ENCODE measurements around the gene HAUS3. TPM values are rescaled to one million over a fixed set of nuclear protein-coding genes. Genes with fewer than 3 reads are reported as not detected.

The HAUS3 gene
- total and polyA plus RNA-seq, 4 donors = 5.6 to 21.0 (median 12.1) TPM

DNA sequence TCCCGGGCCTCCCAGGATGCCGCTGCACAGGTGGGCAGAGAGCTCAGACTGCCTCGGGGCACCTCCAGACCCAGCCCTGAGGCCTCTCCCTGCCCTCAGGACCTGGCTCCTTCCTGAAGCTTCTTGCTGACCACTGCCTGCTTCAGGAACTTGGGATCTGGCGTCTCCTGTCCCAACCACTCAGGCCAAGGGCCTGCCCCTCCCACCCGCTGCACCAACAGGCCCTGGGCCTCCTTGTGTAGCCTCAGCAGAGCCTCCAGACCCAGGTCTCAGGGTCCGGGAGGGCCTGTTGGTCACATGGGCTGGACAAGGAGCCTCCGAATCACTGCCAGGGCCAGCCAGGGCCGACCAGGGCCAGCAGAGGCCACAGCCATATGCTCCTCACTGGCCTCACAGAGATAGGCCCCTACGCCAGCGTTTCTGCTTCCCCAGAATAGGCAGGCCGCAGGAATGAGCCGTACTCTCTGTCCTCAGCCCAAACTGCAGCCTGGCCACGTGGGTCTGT lies 17.2 kb upstream of the HAUS3 start:
- Histone ChIP-seq H3K27me3 (ENCODE audit: control insufficient read depth in 3 of 3, insufficient read depth in 3 of 3, low read length in 2 of 3) (no peaks in the 10 kb centered on the region), H3K27ac (ENCODE audit: low read depth in 1 of 2, low read length in 1 of 2) (peak overlapping the region in 1 of 2 donors; percentile 91), H3K9me3 (ENCODE audit: control insufficient read depth in 4 of 4, insufficient read depth in 3 of 4, low read length in 3 of 4) (no peaks in the 10 kb centered on the region), H3K4me1 (ENCODE audit: control insufficient read depth in 5 of 5, insufficient read depth in 5 of 5, low read length in 5 of 5) (peaks cover 8 to 51% (median 24%) of the 10 kb centered on the region in 5 donors), H3K4me3 (no peak overlapping the region), H3K9ac (ENCODE audit: insufficient read depth in 1 of 2, low read length in 2 of 2) (no peak overlapping the region), H3K36me3 (ENCODE audit: control insufficient read depth in 4 of 4, insufficient read depth in 4 of 4, low read length in 4 of 4) (peaks cover 0 to 37% (median 16%) of the 10 kb centered on the region in 4 donors)
- DNase-seq (no peak), ATAC-seq (ENCODE audit: insufficient read depth, low FRiP score) (no peak)
- TF ChIP-seq, protein P1, sequence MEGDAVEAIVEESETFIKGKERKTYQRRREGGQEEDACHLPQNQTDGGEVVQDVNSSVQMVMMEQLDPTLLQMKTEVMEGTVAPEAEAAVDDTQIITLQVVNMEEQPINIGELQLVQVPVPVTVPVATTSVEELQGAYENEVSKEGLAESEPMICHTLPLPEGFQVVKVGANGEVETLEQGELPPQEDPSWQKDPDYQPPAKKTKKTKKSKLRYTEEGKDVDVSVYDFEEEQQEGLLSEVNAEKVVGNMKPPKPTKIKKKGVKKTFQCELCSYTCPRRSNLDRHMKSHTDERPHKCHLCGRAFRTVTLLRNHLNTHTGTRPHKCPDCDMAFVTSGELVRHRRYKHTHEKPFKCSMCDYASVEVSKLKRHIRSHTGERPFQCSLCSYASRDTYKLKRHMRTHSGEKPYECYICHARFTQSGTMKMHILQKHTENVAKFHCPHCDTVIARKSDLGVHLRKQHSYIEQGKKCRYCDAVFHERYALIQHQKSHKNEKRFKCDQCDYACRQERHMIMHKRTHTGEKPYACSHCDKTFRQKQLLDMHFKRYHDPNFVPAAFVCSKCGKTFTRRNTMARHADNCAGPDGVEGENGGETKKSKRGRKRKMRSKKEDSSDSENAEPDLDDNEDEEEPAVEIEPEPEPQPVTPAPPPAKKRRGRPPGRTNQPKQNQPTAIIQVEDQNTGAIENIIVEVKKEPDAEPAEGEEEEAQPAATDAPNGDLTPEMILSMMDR (IDR thresholded peaks at IDR 0.05; ENCODE audit: control extremely low read depth, extremely low read depth) = no peak
- 75 to 81% methylated on average over 13 of the region's 13 CpGs for WGBS, 2 donors

DNA sequence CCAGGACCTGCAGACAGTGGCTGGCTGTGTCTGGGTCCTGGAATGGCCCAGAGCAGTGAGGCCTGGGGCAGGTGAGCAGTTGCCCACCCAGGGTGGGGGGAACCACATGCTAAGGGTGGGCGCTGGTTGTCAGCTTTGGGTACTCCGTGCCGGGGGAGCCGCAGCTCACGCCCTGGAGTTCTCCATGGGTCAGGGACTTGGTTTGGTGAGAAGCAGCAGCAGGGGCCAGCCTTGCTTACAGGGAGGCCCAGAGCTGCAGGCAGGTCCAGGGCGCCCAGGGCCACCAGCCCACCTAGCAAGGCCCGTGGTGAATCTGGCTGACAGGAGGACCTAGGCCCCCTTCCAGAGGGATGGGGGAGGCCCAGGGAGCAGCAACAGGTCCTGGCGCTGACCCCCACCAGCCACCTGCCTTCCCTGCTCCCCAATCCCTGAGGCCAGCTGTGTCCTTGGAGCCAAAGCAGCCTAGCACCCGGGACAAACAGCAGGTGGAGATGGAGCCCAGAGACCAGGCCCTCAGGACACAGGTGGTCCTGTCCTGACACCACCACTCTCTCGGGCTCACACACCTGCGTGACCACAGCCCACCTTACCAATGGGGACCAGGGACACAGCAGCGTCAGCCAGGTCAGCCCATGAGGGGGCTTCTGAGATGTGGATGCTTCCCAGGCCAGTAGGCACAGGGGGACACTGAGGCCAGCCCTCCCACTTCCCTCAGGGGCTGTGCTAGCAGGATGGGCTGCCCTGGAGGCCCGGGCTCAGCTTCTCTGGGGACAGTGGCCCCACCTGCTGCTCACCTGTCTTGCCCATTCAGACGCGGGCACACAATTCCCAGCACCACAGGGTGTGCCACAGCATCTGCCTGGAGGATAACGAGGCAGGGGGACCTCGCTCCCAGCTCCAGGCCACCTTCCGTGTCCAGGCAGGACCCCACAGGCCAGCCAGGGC lies 16.4 kb upstream of the HAUS3 start:
- Histone ChIP-seq H3K9me3 (ENCODE audit: control insufficient read depth in 4 of 4, insufficient read depth in 3 of 4, low read length in 3 of 4) (no peaks in the 10 kb centered on the region), H3K27ac (ENCODE audit: low read depth in 1 of 2, low read length in 1 of 2) (peak overlapping the region in 1 of 2 donors; percentile 91), H3K27me3 (ENCODE audit: control insufficient read depth in 3 of 3, insufficient read depth in 3 of 3, low read length in 2 of 3) (no peaks in the 10 kb centered on the region), H3K4me3 (no peak overlapping the region), H3K9ac (ENCODE audit: insufficient read depth in 1 of 2, low read length in 2 of 2) (no peak overlapping the region), H3K4me1 (ENCODE audit: control insufficient read depth in 5 of 5, insufficient read depth in 5 of 5, low read length in 5 of 5) (peaks cover 7 to 44% (median 24%) of the 10 kb centered on the region in 5 donors), H3K36me3 (ENCODE audit: control insufficient read depth in 4 of 4, insufficient read depth in 4 of 4, low read length in 4 of 4) (peaks cover 5 to 41% (median 21%) of the 10 kb centered on the region in 4 donors)
- WGBS, 2 donors = 88 to 90% methylated on average over 18 of the region's 18 CpGs
- peak in 1 of 3 donors; percentile 8 for DNase-seq
- ATAC-seq (ENCODE audit: insufficient read depth, low FRiP score) = no peak
- TF ChIP-seq, protein P1 (IDR thresholded peaks at IDR 0.05; ENCODE audit: control extremely low read depth, extremely low read depth) = no peak

DNA sequence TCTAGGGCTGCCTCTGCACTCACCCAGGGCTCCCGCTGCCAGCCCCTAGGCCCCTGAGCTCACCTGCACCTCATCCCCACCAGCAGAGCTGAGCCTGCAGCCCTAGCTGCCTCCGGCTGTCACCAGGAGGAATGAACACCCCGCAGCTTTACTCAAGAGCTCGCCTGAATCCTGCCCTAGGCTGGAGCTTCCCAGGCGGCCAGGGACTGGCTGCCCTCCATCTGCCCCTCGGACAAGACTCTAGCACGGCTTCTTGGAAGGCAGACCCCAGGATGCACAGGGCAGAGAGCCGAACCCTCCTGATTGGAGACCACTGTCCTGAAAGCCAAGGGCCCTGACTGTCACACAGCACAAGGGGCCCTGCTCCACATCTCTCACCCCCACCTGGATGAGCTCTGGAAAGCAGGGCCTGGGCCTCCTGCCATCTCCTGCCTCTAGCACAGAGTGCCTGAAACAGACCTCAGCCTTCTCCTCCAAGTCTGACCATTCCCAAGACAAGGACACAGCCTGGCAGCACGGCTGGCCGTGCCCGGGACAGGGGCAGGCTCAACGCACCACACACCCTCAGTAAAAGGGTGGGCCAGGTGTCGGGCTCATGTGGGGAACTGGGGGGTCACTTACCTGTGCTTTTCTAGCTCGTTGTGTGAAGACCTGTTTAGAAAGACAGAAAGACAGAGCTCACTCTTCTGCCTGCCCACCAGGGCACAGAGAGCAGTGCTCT lies 15.6 kb upstream of the HAUS3 start:
- Histone ChIP-seq H3K27me3 (ENCODE audit: control insufficient read depth in 3 of 3, insufficient read depth in 3 of 3, low read length in 2 of 3) (no peaks in the 10 kb centered on the region), H3K4me1 (ENCODE audit: control insufficient read depth in 5 of 5, insufficient read depth in 5 of 5, low read length in 5 of 5) (peaks cover 5 to 42% (median 24%) of the 10 kb centered on the region in 5 donors), H3K9me3 (ENCODE audit: control insufficient read depth in 4 of 4, insufficient read depth in 3 of 4, low read length in 3 of 4) (no peaks in the 10 kb centered on the region), H3K27ac (ENCODE audit: low read depth in 1 of 2, low read length in 1 of 2) (peak overlapping the region; percentile 80 to 91), H3K4me3 (no peak overlapping the region), H3K36me3 (ENCODE audit: control insufficient read depth in 4 of 4, insufficient read depth in 4 of 4, low read length in 4 of 4) (peaks cover 5 to 48% (median 26%) of the 10 kb centered on the region in 4 donors), H3K9ac (ENCODE audit: insufficient read depth in 1 of 2, low read length in 2 of 2) (no peak overlapping the region)
- ATAC-seq (ENCODE audit: insufficient read depth, low FRiP score) (no peak), DNase-seq (no peak)
- TF ChIP-seq, protein P1 (IDR thresholded peaks at IDR 0.05; ENCODE audit: control extremely low read depth, extremely low read depth) = no peak
- WGBS, 2 donors = 76 to 87% methylated on average over 14 of the region's 14 CpGs
